ENCODE data around the gene ORM1.

ORM1 gene

GRCh38 chr9:114344692-114345091, 21.8 kb downstream of the ORM1 start:
- no peak for DNase-seq

GRCh38 chr9:114345493-114346065, 22.7 kb downstream of the ORM1 start:
- no peak for DNase-seq

GRCh38 chr9:114346146-114346545, 23.2 kb downstream of the ORM1 start:
- no peak for DNase-seq

GRCh38 chr9:114347675-114348074, 24.8 kb downstream of the ORM1 start:
- DNase-seq = no peak

- no peak for DNase-seq
These were observed 25.5 kb downstream of the ORM1 start for GRCh38 chr9:114348261-114348905.

- peak; percentile 82 for DNase-seq
These were observed 26.1 kb downstream of the ORM1 start for GRCh38 chr9:114348906-114349482.

GRCh38 chr9:114349713-114350480, 27.0 kb downstream of the ORM1 start:
- no peak for DNase-seq

GRCh38 chr9:114350636-114351401, 27.9 kb downstream of the ORM1 start:
- no peak for DNase-seq

GRCh38 chr9:114351932-114352331, 29.0 kb downstream of the ORM1 start:
- DNase-seq = no peak

- no peak for DNase-seq
These were observed 32.9 kb downstream of the ORM1 start for GRCh38 chr9:114355821-114356220.

GRCh38 chr9:114356792-114357191, 33.9 kb downstream of the ORM1 start:
- no peak for DNase-seq

GRCh38 chr9:114357360-114357759, 34.5 kb downstream of the ORM1 start:
- no peak for DNase-seq

- DNase-seq = no peak
These were observed 35.0 kb downstream of the ORM1 start for GRCh38 chr9:114357911-114358328.

GRCh38 chr9:114359801-114360200, 36.9 kb downstream of the ORM1 start:
- DNase-seq = no peak

GRCh38 chr9:114361542-114361941, 38.6 kb downstream of the ORM1 start:
- DNase-seq = no peak

GRCh38 chr9:114362394-114362793, 39.5 kb downstream of the ORM1 start:
- no peak for DNase-seq

- no peak for DNase-seq
These were observed 40.5 kb downstream of the ORM1 start for GRCh38 chr9:114363424-114363823.

GRCh38 chr9:114364134-114365041, 41.5 kb downstream of the ORM1 start:
- peak; percentile 84 for DNase-seq

GRCh38 chr9:114365194-114365593, 42.3 kb downstream of the ORM1 start:
- DNase-seq = no peak

GRCh38 chr9:114366334-114367128, 43.6 kb downstream of the ORM1 start:
- DNase-seq = peak; percentile 36

GRCh38 chr9:114367366-114367765, 44.5 kb downstream of the ORM1 start:
- no peak for DNase-seq
